SK-N-SH treated with all-trans-retinoic acid at 6 μM for 48 hours (cell line): Measurements from ENCODE around the gene CD28.
"Not testable (repeated sequence)": the region's sequence is repeated elsewhere in the genome, so short reads cannot be mapped to it uniquely, and the experiment has no call there.

Experiments
- ARNTL ChIP-seq: fragments of 450-650 bp; formaldehyde crosslinking; IDR thresholded peaks from 2 replicates; pipeline ENCODE4 v1.5.0; 2020; ENCODE audit warnings: low read depth, mild to moderate bottlenecking, moderate library complexity, borderline replicate concordance
- RARB ChIP-seq: fragments of 250-450 bp; sonication (Bioruptor Pico); IDR thresholded peaks from 2 replicates; pipeline ENCODE4 v1.8.0; 2021; ENCODE audit warnings: mild to moderate bottlenecking, moderate library complexity
- TCF4 ChIP-seq: fragments of 250-450 bp; sonication (Bioruptor Pico); IDR thresholded peaks from 2 replicates; pipeline ENCODE4 v1.8.0; 2021; ENCODE audit warnings: mild to moderate bottlenecking, moderate library complexity, borderline replicate concordance

DNA sequence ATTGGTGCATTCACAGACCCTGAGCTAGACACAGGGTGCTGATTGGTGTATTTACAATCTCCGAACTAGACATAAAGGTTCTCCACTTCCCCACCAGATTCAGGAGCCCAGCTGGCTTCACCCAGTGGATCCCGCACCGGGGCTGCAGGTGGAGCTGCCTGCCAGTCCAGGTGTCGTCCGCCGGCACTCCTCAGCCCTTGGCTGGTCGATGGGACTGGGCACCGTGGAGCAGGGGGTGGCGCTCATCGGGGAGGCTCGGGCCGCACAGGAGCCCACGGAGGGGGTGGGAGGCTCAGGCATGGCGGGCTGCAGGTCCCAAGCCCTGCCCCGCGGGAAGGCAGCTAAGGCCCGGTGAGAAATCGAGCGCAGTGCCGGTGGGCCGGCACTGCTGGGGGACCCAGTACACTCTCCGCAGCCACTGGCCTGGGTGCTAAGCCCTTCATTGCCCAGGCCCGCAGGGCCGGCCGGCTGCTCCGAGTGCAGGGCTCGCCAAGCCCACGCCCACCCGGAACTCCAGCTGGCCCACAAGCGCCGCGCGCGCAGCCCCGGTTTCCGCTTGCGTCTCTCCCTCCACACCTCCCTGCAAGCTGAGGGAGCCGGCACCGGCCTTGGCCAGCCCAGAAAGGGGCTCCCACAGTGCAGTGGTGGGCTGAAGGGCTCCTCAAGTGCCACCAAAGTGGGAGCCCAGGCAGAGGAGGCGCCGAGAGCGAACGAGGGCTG lies 79.1 kb downstream of the CD28 start:
- not testable (repeated sequence) for TF ChIP-seq TCF4, RARB, ARNTL
